Measurements from ENCODE around the gene CCL20. TPM values are rescaled to one million over a fixed set of nuclear protein-coding genes. Genes with fewer than 3 reads are reported as not detected.
"Not testable (repeated sequence)": the region's sequence is repeated elsewhere in the genome, so short reads cannot be mapped to it uniquely, and the experiment has no call there.

Gene CCL20
- polyA plus RNA-seq, 4 donors: 0.23 to 0.61 (median 0.42) TPM

DNA sequence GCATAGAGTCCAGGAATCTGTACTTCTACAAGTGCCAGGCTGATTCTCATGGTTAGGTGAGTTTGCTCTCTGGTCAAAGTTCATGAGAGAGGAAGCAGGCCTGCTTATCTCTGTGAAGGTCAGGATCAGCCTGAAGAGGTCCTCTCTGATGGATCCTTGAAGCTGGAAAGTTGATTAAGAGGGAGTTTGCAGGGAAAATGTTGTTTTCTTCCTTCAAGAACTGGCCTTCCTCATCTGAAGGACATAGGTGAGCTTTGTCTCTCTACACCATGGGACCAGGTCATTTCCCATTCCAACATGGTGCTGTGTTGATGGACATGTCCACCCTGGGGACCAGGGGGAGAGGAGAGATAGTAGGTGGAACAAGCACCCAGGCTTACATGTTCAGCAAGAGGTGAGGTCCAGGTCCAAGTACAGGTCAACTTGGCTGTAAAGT, 14.9 kb downstream of the CCL20 start:
- no peak for DNase-seq (ENCODE audit: low read depth in 4 of 4, low spot score in 2 of 4)

DNA sequence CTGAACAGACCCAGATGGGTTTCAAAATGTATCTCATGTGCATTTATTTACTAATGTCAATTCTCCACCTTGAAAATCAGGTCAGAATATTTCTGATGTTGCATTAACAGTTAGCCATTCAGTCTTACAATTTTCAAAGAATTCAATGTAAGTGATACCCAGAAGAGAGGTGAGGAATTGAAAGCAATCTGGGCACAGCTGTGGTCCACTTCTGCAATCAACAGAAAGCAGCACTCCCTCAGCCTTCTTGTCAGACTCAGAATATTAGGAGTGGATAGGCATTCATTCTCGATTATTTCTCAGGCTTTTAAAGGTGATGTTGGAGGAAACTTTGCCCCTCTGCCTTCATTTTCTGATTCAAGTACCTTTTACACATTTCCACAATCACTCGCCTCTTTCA, 15.7 kb downstream of the CCL20 start:
- DNase-seq (ENCODE audit: low read depth in 4 of 4, low spot score in 2 of 4): no peak

DNA sequence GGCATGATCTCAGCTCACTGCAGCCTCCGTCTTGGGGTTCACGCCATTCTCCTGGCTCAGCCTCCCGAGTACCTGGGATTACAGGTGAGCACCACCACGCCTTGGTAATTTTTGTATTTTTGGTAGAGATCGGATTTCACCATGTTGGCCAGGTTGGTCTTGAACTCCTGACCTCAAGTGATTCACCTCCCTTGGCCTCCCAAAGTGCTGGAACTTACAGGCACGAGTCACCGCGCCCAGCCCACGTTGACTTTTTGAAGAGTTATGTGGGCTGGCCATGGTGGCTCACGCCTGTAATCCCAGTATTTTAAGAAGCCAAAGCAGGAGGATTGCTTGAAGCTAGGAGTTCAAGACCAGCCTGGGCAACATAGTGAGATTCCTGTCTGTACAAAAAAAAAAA, 20.8 kb downstream of the CCL20 start:
- no peak for DNase-seq (ENCODE audit: low read depth in 4 of 4, low spot score in 2 of 4)

DNA sequence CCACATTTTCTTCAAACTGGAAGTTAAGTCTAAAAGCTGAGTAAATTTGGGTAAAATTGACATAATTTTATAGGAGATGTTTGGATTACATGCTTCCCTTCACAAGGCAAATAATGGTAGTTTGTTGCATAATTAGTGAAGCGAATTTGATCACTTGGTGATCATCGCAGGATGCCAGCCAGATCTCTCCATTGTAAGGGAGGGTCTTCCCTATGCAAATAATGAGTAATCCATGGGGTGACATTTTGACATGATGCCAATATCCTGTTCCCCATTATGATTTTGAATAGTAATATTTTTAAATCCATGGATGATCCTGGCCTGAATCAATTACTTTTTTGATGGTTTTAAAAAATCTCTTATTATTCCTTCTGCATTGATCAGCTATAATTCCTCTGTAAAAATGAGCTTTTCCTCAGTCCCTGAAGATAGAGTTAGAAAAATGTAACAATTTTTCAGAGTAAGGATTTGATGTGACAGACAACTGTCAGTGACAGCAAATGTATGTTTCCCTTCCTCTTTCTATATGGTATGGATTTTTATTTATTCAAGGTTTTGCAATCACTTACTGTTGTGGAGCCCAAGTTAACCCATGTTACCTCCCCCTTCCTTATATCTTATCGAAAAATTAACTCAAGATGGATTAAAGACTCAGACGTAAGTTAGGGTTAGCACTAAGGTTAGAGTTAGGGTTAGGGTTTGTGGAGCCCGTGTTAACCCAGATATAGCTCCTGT, 21.4 kb downstream of the CCL20 start:
- DNase-seq (ENCODE audit: low read depth in 4 of 4, low spot score in 2 of 4): no peak

DNA sequence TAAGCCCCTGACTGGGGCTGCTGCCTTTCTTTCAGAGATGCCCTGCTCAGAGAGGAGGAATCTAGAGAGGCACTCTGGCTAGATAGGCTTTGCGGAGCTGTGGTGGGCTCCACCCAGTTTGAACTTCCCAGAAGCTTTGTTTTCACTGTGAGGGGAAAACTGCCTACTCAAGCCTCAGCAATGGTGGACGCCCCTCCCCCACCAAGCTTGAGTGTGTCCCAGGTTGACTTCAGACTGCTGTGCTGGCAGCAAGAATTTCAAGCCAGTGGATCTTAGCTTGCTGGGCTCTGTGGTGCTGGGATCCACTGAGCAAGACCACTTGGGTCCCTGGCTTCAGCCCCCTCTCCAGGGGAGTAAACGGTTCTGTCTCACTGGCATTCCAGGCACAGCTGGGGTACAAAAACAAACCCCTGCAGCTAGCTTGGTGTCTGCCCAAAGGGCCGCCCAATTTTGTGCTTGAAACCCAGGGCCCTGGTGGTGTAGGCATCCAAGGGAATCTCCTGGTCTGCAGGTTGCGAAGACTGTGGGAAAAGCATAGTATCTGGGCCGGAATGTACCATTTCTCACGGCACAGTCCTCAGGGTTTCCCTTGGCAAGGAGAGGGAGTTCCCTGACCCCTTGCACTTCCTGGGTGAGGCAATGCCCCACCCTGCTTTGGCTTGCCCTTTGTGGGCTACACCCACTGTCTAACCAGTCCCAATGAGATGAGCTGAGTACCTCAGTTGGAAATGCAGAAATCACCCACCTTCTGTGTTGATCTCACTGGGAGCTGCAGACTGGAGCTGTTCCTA, 25.9 kb downstream of the CCL20 start:
- not testable (repeated sequence) for DNase-seq (ENCODE audit: low read depth in 4 of 4, low spot score in 2 of 4)

DNA sequence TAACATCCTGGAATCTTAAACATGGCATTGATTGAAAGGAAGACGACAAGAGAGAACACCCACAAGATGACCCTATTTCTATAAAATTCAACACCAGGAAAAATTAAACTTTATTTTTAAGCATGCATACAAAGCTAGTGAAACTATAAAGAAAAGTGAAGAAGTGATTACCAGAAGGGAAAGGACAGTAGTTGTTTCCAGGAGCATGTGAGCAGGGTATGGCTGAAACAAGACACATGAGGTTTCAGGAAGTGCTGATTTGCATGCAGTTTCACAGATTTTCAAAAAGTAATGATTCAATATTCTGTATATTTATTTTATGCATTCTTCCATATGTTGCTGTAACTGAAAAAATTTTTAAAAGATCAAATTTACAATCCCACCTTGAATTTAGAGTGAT, 33.2 kb downstream of the CCL20 start:
- no peak for DNase-seq (ENCODE audit: low read depth in 4 of 4, low spot score in 2 of 4)

DNA sequence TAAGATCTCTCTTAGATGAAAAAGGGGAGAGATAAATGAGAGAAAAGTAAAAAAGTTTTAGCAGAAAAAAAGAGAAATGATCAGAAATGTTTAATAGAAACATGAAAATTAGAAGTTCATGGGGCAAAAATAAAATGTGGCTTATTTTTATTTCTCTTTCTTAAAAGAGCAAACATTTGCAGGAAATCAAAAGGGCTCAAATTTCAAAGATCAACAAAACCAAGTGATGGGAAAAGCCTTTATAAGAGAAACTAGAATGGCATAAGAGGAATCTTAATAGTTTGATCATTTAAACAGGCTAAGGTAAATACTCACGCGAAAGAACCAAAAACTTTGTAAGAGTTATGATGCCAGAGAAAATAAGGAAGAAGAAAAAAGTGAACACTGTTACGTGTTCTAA, 34.5 kb downstream of the CCL20 start:
- no peak for DNase-seq (ENCODE audit: low read depth in 4 of 4, low spot score in 2 of 4)

DNA sequence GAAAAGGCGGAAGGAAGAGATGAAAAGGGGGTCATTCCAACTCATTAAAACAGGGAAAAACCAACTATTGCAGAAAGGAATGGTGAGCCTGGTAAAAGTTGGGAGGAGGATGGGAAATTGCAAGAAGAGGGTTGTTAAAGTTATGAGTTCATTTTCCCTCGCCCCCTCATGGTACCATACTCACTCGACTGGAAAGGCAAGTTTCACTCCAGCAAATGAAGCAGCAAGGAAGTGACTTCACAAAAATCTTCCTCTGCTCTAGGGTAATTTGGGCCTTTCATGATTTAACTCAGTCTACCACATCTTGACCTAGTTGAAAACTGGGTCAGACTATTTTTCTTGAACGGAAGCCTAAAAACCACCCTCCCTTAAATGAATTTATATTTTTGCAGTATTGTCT, 34.9 kb downstream of the CCL20 start:
- peak in 1 of 4 donors; percentile 17 for DNase-seq (ENCODE audit: low read depth in 4 of 4, low spot score in 2 of 4)

DNA sequence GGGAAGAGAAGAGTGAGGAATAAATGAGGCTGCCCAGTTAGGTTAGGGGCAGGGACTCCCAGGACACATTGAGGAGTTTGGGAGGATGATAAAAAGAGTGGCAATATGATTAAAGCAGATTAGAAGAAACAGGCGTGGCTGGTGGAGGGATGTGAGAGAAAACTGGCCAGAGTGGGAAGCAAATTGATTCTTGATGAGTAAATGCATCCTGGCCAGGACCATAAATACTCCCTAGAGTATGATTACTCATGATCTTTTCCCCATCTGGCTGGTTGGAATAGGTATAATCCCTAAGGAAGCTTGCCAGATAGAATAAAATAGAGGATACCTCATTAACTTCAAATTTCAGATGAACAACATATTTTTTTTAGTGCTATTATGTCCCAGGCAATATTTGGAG, 36.3 kb downstream of the CCL20 start:
- DNase-seq (ENCODE audit: low read depth in 4 of 4, low spot score in 2 of 4): no peak

DNA sequence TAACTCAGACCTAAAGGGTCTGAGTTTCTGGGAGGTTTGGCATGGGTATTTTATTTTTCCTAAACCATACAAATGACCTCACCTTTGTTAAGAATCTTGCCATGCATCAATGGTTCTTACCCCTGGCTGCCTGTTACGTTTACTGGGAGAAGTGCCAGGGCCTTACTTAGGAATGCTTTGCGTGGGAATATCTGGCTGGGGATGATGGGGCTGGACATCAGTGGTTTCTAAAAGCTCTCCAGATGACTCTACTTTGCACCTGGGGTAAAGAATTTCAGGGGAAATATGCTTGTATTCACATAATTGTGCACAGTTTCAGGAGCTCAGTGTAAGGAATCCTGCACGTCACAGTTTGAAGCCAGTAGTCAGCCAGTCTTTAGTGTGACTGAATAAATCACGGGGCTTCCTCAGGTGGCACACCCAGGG, 39.6 kb downstream of the CCL20 start:
- peak in 2 of 4 donors; percentile 20 to 39 for DNase-seq (ENCODE audit: low read depth in 4 of 4, low spot score in 2 of 4)

DNA sequence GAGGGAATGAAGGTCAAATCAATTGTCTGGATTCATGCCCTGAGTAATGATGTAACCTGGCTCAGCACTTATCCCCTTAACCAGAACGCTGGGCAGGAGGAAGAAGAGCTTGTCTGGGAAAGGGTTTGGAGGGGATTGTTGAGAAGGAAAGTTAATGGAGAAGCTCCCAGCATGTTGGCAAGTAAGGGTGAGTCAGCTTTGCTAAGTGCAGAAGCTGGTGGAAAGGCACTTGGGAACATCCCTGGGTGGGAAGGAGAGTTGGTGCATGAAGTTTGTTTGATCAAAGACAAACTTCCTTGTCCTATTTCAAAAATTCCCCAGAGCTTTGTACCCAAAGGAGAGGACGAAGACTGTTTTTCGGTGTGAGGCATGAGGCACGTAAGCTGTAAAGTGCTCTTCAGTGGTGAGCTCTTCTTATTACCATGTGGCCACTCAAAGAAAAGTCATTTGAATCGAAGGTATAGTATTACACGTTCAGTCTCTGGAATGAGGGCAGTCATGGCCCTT, 40.2 kb downstream of the CCL20 start:
- DNase-seq (ENCODE audit: low read depth in 4 of 4, low spot score in 2 of 4): no peak

DNA sequence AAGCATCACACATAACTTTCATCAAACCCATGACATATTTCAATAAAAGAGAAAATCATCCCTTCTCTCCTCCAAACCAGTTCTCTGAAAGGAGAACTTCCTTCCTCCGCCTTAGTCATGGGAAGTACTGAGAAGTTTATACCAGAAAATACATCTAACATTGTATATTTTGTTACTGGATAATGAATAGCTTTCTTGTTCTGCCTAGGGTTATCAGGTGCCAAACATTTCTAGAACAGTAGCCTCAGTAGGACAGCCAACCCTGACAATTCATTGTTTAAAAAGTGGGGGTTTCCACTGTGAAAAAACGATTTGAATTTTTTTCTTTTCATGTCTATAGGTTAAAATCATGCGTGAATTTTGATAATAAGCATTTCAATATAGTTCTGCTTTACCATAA, 41.8 kb downstream of the CCL20 start:
- DNase-seq (ENCODE audit: low read depth in 4 of 4, low spot score in 2 of 4): no peak

DNA sequence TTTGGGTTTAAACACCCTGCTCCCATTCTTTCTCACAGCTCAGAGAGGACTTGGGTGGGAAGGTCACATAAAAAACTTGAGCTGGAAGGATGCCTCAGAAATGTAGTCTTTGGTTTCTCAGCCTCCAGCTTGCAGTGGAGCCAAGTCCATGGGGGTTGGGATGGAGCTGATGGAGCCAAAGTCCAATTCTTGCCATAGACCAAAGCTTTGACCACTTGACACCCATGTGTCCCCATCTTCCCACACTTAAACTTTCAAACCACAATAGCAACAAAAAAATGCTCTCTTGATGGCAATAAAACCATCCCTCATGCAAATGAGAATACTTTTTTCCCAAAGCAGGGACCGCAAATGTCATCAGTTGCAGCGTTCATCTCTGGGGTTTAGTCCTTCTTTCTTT, 43.1 kb downstream of the CCL20 start:
- DNase-seq (ENCODE audit: low read depth in 4 of 4, low spot score in 2 of 4): no peak

DNA sequence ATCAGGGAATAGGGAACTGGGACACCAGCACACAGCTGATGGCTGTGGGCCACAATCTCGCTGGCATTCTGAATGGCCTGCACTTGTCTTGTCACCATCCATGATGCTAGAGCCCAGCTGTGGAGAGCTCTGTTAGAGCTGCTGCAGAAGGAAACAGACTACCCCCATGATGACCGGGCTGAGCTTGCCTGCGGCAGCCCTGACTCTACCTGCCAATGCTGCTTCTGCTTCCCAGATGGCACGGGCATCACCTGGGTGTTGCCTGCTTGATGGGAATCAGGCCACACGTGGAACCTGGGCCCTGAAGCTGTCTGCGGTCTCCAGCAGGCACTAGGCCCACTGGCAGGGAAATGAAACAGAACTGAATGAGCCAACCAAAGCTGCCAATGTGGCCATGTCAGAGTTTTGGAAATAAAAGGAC, 46.6 kb downstream of the CCL20 start:
- no peak for DNase-seq (ENCODE audit: low read depth in 4 of 4, low spot score in 2 of 4)

DNA sequence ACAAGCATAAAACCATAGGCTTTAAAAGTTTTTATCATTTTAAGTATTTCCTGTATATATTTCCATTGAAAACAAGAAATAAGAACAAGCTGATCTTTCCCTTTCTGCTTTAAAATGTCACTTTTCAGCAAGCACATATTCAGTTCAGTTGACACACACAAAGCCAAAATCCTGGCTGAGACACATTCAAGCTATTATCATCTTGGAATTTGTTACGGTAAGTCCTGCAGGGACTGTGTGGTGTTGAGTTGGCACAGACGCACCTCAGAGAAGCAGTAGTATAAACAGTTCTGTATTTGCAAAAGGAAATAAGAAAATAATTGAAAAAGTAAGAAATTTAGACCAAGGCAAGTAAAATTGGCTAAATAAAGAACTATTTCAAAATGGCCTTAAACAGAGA, 47.4 kb downstream of the CCL20 start:
- no peak for DNase-seq (ENCODE audit: low read depth in 4 of 4, low spot score in 2 of 4)

DNA sequence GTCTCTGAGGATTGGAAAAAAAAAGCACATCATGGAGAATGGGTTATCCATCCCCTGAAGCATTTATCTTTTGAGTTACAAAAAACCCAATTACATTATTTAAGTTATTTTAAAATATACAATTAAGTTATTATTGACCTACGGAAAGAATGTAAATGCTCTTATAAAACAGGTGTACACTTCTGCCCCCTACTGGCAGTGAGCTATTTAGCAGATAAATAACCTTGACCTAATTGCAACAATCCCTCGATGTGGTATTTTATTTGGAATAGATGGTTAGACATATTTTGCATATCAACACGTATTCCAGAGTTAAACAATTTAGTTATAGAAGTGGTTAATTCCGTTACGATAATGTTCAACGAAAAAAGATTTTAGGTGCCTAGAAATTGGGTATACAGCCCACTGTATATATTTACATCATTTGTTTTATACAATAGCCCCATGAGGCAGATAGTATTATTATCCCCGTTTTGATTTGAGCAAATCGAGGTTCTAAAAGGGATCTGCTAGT, 48.6 kb downstream of the CCL20 start:
- no peak for DNase-seq (ENCODE audit: low read depth in 4 of 4, low spot score in 2 of 4)

DNA sequence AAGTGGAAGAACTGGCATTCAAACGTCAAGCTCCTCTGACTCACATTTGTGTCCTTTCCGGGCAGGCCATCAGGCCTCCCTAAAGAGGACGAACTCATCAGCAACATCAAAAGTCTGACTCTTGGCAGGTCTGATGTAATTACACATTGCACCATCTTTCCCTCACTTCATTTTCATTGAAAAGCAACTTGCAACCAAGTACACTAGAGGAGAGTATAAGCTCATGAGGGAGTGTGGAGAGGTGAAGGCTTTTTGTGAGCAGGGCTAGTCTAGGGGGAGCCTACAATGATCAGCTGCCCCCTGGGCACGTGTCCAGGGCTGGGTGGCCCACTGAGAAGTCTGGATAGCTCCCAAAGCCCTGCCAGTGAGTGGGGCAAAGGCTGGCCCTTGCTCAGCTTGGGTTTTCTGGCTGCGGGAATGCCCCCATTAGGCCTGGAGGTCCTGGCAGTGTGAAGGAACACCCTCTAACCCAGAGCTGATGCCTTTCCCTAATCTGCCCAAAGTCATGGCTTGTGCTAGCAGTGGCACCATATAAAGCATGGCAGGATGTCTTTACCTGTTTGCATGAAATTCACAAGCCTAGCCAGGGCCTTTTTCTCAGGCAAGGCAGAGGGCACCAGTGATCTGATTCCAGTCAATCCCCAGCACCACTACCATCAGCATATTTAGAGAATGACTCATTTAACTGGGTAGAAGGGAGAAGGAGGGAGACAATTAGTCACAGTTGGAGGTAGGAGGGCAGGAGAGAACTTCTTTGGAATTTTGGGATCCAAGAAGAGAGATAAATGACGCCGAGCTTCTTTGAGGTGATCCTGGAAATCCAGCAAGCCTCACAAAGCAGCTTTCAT, 49.3 kb downstream of the CCL20 start:
- DNase-seq (ENCODE audit: low read depth in 4 of 4, low spot score in 2 of 4): no peak

DNA sequence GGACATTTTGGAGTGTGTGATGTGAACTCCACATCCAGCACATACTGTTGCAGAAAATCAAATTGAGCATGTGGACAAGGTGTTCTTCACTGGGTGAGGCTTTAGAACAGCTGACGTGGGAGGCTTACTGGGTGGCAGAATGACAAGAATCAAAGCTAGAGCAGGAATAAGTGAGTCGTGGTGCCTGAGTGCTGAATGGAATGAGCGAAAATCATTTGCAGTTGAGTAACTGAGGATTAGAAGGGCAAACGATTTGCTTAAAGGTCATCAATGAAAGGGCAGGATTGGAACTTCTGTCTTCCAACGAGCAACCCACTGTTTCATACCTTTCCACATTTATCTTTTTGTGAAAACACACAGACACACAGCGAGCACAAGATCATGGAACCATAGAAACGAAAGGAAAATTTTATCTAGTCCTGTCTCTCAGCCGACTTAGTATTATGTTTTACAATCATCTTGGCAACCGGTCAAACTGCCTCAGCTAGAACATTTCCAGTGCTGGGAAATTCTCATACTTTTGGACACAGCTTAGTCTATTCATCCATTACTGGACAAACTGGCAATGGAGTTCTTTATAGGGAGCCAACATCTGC, 50.6 kb downstream of the CCL20 start:
- DNase-seq (ENCODE audit: low read depth in 4 of 4, low spot score in 2 of 4): no peak

DNA sequence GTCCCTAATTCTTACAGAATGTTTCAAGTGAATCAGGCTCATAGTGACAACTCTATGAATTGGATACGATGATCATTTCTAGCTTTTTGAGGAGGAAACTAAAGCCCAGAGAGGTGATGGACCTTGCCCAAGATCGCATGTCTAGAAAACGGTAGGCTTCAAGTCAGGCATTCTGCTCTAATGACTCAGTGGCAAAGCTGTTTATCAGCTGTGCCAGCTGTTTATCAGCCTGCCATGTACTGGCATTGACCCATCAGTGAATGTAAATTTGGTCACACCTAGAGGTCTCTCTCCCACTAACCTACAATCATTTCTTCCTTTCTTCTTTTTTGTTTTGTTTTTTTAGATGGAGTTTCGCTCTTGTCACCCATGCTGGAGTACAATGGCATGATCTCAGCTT, 51.6 kb downstream of the CCL20 start:
- no peak for DNase-seq (ENCODE audit: low read depth in 4 of 4, low spot score in 2 of 4)

All from left renal cortex interstitium (tissue), 4 donors.